AG04449 (cell line): ENCODE measurements around the gene TANGO2.

ENCODE experiments used
- CTCF ChIA-PET: fragments of 350-600 bp; formaldehyde crosslinking; extraction: SDS; loops from one replicate; lab custom pipeline; 2021; ENCODE audit warnings: antibody characterized with exemption; lab: Yijun Ruan, JAX
- POLR2A ChIA-PET: fragments of 400-600, 350-600 bp; formaldehyde crosslinking; extraction: SDS; loops from one replicate; lab custom pipeline; 2020; ENCODE audit warnings: antibody characterized with exemption, inconsistent platforms; lab: Yijun Ruan, JAX
- DNase-seq: peaks from one replicate; pipeline ENCODE4 v3.0.0-alpha.2; 2010; ENCODE audit warnings: low read depth, low spot score
- H3K4me3 ChIP-seq: 2 replicates; pipeline ENCODE4 v1.5.1; 2011; ENCODE audit warnings: low read depth, mild to moderate bottlenecking, control low read depth, low read length
- CTCF ChIP-seq: IDR thresholded peaks from one replicate; pipeline ENCODE4 v1.5.1; 2011; ENCODE audit warnings: mild to moderate bottlenecking, moderate library complexity, low read length, control low read depth, inconsistent platforms; ENCODE audit not compliant: insufficient read depth; ENCODE audit errors: missing control alignments

TANGO2 gene

DNA sequence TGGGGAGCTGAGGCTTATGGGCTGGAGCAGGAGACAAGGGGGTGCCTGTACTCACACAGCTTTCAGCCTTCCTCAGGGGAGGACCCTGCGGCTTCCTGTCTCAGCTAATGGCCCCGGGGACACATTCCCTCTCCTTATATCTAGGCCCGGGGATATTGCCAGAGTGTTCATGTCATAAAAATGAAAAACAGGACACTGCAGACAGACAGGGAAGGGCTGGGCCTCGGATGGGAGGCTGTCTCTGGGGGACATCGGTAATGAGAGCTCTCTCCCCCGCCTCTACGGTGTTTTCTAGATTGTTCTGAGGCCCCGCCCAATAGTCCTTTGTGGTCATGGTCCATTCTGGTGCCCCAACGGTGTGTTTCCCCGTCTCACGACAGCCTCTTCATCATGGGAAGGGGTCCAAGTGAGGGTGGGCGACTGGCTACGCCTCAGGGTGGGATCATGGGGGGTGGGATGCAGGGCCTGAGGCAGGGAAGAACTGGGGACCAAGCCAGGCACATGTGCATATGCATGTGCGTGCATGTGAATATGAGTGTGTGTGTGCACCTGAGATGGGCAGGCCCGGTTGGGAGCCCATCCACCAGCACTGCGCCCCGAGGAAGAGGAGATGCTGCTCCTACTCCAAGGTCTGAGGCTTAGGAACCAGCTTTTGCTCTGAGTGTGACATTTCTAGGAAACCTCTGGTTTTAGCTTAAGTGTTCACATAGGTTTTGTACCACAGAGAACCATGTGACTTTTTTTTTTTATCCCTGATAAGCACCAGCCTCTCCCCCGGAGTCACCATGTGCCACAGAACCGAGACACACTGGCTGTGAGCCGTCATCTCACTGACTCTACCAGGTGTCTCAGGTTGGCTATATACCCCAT is 9.6 kb upstream of the TANGO2 start:
- CTCF ChIA-PET = interaction anchor here (3.1 to 6.9 kb wide), 4 partner anchors 8 to 281 kb away, joined by 11 to 172 read pairs (median 43); no protein-coding TSS in a partner anchor
- POLR2A ChIA-PET = no interaction called here
- no peak for TF ChIP-seq CTCF
- DNase-seq = no peak
- H3K4me3 ChIP-seq = no peak overlapping the region

DNA sequence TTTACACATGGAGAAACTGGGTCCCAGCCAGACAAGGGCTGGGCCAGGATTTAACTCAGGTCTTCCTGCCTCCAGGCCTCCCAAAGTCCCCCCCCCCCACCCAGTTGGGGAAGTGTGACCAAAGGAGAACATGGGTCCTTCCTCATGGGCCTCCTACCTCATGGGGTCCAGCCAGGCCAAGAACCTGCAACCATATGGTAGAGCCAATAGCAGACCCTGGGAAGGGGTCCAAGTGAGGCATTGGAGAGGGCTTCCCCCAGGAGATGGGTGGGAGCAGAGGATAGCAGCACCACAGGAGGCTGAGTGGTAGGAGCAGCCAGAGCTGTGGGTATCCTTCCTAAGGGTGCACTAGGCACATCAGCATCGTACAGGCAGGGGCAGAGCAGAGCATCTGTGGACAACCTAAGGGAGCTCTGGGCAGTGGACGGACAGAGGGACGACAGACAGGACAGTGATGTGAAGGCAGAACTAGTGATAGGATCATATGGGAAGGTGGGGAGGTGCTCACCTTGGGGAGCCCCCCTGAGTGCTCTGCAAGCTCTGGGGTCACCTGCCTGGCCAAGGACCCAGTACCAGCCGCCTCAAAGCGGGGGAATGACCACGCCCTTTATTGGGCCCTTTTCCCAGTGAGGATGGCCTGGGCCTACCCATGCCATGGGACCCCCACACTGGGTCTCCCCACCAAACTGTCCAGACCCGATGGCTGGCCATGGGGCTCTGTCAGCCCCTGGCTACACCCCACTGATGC is 8.7 kb upstream of the TANGO2 start:
- no peak for DNase-seq
- no peak overlapping the region for H3K4me3 ChIP-seq
- no peak for TF ChIP-seq CTCF
- ChIA-PET CTCF (interaction anchor here (0.9 to 6.9 kb wide), 6 partner anchors 9 to 282 kb away, joined by 4 to 172 read pairs (median 26); no protein-coding TSS in a partner anchor), POLR2A (interaction anchor here (1.6 kb wide), 1 partner anchor 41 kb away, joined by 8 read pairs; no protein-coding TSS in a partner anchor)

DNA sequence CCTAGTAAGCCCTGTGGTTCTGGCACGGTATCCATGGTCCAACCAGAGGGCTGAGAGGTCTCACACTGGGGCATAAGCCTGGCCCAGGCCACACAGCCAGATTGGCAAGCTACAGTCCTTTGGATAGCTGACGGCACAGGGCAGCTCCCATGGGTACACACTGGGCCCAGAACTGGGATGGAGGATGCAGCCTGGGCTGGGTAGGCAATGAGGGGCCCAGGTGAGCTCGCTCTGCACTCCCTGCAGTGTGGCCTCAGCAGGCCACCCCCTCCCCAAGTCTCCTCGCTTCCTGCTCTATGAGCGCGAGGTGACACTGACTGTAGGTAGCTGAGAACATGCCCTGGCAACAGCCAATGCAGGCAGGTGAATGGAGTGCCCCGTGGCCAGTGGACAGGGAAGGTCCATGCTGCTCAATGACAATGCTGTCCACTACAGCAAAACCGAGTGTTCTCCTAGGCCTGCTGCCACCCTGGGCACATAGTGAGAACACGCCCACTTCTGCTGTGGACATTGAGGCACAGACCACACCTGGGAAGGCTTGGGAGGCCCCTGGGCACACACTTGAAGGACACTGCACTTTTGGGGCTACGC is 8.1 kb upstream of the TANGO2 start:
- no peak overlapping the region for H3K4me3 ChIP-seq
- POLR2A ChIA-PET = interaction anchor here (1.6 kb wide), 1 partner anchor 41 kb away, joined by 8 read pairs; no protein-coding TSS in a partner anchor
- CTCF ChIA-PET = interaction anchor here (0.7 to 6.9 kb wide), 12 partner anchors 9 to 283 kb away, joined by 3 to 172 read pairs (median 6); no protein-coding TSS in a partner anchor
- TF ChIP-seq CTCF = no peak
- no peak for DNase-seq

DNA sequence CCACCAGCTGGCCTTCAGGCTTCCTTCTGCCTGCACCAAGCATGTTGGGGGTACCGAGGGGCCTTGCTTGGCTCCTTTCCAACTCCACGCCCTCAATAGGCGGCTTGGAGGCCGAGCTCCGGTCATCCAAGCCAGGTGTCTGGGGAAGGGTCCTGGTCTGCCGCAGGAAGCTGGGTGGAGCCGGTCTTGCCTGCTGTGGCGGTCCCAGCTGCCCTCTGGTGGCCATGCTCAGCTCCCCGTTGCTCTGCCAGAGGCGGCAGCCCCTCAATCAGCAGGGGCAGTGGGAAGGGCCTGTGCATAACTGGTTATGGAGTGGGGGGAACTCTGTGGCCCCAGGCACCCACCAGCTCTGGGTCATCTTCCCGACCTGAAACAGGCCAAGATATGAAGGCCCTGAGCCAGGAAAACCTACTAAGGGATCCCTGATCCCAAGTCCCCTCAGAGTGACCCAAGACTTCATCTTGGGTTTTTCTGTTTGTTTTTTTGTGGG is 7.5 kb upstream of the TANGO2 start:
- DNase-seq = no peak
- POLR2A ChIA-PET = interaction anchor here (1.6 kb wide), 1 partner anchor 42 kb away, joined by 8 read pairs; no protein-coding TSS in a partner anchor

More for the DNA sequence above, 7.5 kb upstream of the TANGO2 start:
- no peak overlapping the region for H3K4me3 ChIP-seq
- CTCF ChIA-PET = interaction anchor here (0.7 to 6.9 kb wide), 11 partner anchors 9 to 283 kb away, joined by 3 to 172 read pairs (median 8); no protein-coding TSS in a partner anchor
- peak; percentile 90 for TF ChIP-seq CTCF
